CD4-positive, alpha-beta T cell treated with Interleukin-12 subunit alpha and Interleukin-12 subunit beta, for 1 hour (primary cell): ENCODE results near the gene C6orf141.

ENCODE experiments used
- DNase-seq: peaks from one replicate; pipeline ENCODE4 v3.0.0-alpha.2; 2020

The C6orf141 gene

DNA sequence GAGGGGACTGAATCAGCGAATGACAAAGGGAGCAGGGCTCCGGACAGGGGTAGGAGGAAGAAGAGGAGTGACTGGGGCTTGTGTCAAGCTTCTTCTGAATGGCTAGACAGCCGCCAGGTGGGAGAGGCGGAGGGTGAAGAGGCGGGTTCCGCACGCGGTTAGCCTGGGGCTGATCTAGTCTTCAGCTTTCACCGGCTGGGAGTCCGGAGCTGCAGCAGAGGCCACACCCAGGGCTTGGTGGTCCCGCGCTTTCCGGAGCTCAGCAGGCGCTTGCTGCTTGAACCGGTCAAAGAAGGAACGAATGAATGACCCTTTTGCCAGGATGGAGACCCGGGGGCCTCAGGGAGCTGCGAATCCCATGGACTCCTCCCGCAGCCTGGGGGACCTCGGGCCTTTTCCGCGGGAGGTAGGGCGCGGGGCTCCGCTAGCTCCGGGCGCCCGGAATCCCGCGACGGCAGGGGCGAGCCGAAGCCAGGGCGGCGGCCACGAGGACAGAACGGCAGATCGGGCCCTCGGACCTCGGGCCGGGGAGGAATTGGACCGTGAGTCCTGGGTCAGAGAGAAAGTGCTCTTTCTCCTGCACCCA lies at the start of gene C6orf141:
C6orf141 (plus strand) TSS at position 177 of the 586 bp plus-strand sequence; CDS start at position 302, 125 bp downstream.
- DNase-seq = no peak

DNA sequence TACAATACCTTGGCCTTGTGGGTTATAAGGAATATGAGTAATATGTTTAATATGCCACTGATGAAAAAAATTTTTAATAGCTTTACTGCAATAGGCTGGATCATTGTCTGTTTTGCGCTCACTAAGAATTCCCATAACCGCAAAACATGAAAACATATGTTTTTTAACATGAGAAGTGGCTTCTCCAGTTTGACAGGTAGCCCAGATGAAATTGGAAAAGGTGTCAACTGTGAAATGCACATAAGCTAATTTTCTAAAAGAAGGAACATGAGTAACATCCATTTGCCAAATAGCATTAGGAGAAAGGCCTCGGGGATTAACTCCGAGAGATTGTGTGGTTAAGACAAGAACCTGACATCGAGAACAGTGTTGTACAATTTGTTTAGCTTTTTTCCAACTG lies 45.8 kb upstream of the C6orf141 start:
- no peak for DNase-seq

DNA sequence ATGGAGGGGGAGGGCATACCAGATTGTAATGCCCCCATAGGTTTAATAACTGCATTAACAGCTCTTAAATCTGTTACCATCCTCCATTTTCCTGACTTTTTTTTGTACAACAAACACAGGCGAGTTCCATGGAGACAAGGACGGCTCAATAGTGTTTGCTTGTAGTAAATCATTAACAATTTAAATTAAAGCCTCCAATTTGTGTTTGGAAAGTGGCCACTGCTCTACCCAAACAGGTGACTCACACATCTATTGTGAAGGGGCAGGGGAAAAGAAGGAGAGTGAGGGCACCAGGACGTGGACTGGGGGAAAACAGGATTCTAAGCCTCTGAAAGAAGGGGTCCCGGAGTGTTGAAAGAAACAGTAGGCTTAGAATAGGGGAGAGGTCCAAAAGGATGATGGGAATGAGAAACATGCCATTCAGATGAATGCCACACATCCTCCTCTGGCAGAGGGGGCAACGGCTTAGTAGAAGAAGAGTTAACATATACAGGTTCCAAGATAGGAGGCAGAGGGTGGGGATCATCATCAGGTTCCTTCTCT lies 43.8 kb upstream of the C6orf141 start:
- no peak for DNase-seq

DNA sequence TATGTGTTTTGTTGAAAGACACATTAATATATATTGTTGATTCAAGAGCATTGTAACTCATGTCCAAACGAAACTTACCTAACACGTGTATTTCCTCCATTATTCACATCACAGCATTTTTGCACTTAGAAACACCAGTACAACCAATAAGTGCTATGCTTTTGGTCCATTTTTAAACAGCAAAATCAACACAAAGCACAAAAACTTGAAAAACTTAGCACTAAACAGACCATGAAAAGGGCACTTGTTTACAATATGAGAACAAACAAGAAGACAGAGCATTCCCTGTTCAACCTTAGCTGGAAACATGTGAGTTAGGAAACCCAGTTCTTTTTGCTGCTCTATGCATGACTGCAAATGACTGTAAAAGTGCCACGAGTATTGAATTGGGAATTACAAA lies 41.1 kb upstream of the C6orf141 start:
- no peak for DNase-seq

DNA sequence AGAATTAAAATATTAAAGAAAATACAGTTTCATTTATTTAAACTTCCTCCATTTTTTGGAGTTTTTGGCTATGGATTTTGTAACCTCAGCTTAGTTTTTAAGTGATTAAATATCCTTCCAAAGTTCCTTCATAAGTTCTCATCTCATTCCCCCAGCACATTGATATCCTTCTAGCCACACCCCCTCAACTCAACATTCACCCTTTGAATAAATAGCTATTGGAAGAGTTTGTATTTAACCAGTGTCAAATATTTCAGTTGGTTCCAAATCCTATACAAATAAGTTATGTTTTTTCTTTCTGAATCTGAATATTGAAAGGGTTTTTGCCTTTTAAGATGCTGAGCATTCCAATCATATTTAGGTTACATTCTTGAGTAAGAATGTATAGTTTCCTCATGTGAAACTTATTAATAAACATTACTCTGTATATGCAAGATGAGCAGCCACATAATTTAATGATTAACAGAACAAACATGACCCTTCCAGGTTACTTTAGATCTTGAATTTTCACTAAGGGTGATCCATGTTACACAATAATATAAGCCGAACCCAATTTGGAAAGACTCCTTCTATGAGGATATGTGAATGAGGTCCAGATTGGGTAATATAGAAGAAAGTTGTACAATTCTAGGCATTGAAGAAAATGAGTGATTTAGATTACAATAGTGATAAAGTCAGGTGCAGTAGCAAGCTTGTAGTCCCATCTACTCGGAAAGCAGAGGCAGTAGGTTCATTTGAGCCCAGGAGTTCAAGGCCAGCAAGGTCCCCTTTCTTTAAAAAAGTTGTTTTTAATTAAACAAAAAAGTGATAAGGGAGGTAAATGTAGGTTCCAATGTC lies 37.1 kb upstream of the C6orf141 start:
- DNase-seq = no peak

DNA sequence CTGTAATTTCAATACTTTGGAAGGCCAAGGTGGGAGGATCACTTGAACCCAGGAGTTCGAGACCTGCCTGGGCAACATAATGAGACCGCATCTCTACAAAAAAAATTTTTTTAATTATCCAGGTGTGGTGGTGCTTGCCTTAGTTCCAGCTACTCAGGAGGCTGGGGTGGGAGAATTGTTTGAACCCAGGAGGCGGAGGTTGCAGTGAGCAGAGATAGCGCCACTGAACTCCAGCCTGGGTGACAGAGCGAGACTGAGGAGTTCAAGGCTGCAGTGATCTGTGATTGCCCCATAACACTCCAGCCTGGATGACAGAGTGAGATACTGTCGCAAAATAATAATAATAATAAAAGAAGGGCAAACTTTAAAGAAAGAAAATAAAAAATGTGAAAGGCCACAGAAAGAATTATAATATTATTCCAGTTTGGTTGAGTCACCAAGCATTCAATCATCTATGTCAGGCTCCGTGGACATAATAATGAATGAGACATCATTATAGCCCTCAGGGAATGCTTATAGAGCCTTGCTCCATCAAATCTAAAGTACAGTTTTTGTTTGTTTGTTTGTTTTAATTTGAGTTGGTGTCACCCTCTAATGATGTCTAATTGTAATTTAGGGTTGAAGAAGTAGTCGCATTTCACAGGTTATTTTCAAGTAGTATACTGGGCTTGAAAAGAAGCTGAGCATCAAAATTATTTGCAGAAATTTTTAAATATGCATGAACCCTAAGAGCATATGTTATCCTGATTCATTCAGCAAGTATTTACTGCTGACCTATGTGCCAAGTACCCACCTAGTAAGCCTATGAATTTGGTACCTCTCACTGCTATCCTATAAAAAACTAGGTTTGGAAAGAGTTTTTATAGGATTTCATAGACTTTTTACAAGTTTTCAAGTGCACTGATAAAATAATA lies 35.6 kb upstream of the C6orf141 start:
- no peak for DNase-seq

DNA sequence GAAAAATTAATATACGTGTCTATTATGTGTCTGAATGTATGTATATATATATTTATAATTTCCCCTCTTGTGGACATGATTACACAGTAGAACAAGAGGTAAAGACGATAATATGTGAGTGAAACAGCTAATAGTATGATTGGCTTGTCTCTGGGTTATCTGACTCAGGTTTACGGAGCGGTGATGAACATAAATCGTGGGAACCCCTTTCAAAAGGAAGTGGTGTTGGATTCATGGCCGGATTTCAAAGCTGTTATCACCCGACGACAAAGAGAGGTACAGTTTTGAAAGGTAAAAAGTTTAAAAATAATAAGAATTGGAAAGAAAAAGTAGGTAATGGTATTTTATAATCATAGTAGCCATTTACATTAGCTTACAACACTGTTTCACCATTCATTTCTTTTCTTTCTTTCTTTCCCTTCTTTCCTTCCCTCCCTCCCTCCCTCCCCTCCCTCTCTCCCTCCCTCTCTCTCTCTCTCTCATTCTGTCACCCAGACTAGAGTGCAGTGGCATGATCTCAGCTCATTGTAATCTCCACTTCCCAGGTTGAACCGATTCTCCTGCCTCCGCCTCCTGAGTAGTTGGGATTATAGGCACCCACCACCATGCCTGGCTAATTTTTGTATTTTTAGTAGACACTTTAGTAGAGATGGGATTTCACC lies 34.9 kb upstream of the C6orf141 start:
- no peak for DNase-seq

DNA sequence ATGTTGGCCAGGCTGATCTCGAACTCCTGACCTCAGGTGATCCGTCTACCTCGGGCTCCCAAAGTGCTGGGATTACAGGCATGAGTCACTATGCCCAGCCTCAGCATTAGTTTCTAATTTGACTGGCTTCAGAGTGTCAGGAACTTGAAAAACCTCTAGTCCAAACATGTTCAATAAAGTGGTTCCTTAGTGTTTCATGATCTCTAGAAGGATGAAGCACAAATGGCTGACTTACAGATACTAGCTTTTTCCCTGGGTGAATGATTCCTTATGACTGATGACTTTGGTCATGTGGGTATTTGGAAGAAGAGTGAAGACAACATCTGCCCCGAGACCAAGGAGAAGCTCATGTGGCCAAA lies 34.3 kb upstream of the C6orf141 start:
- DNase-seq = no peak

DNA sequence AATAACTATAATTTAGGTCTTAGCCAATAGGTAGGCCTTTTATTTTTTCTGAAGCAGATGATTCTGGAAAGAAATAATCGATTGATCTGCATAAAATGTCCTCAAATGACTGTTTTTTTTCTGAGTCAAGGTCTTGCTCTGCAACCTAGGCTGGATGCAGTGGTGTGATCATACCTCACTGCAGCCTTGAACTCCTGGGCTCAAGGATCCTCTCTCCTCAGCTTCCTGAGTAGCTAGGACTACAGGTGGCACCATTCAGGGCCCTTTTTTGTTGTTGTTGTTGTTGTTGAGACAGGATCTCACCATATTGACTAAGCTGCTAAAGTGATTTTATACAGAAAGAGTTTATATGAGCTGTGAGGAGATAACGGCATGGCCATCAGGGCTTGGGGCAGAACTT lies 32.5 kb upstream of the C6orf141 start:
- DNase-seq = no peak

DNA sequence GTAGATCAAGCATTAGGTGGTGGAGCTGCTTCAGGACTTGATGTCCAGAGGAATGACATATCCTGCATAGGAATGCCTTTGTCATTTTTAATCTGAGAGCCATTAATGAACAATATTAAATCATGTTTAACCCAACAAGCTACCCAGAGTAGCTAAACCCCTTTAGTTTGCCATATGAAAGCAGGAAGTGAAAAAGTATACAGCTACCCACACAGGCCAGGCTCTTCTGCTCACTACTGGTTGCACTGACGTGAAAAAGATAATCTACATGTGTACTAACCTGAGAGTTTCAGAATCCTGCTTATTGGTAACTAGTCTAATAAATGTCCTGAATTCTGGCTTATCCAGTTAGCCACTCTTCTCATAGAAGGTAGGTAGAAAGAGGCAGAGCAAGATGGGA lies 30.8 kb upstream of the C6orf141 start:
- DNase-seq = no peak

DNA sequence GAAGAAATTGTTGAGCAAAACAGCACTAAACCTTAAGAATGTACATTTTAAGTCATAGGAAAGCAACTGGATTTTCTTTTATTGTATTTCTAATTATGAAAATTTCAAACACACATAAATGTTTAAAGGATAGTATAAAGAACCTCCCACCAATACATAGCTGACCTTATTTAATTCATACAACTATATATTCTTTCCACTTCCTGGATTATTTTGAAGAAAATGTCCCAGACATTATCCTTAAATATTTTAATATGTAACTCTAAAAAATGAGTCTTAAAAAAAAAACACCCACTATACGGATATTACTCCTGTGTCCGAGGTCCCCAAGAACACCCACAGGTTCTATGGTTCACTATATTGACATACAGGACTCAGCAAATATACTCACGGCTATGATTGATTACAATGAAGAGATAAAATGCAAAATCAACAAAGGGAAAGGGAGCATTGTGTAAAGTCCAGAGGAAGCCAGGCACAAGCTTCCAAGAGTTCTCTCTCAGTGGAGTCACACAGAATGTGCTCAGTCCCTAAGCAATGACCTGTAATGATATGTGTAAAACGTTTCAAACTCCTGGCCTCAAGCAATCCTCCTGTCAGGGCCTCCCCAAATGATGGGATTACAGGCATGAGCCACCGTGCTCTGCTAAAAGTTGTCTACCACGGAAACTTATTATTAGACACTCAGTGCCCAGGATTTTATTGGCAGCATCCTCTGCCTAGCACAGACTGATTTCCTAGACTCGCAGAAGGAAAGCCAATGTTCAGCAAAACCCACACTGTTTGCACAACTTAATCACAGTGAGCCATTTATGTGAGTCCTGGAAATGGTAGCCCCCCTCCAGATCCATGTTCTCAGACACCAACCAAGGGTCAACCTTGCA lies 27.5 kb upstream of the C6orf141 start:
- no peak for DNase-seq

DNA sequence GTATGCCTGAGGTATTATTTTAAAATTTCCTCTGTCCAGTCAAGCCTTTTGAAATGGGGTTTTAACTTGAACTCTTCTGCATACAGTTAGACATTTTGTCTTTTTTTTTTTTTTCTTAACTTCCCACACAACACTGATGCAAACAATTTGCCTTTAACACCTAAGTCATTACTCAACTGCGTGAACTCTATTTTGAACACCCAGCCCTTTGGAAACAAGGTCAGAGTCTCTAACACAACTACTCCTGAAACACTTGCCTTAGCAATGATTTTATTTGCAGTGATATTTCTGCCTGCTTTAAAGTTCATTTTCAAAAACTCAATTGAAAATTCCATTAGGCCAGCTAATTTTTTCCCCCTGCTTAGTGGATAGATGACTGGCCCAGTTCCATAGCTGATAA lies 26.6 kb upstream of the C6orf141 start:
- no peak for DNase-seq

DNA sequence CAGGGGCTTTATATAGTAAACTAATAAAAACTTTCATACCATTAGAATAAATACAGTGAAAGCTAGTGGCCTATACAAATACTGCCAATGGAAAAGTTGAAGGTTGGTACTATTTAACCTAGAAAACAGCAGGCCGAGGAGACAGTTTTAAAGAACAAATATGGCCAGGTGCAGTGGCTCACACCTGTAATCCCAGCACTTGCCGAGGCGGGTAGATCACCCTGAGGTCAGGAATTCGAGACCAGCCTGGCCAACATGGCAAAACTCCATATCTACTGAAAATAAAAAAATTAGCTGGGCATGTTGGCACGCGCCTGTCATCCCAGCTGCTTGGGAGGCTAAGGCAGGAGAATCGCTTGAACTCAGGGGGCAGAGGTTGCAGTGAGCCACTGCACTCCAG lies 25.9 kb upstream of the C6orf141 start:
- no peak for DNase-seq

DNA sequence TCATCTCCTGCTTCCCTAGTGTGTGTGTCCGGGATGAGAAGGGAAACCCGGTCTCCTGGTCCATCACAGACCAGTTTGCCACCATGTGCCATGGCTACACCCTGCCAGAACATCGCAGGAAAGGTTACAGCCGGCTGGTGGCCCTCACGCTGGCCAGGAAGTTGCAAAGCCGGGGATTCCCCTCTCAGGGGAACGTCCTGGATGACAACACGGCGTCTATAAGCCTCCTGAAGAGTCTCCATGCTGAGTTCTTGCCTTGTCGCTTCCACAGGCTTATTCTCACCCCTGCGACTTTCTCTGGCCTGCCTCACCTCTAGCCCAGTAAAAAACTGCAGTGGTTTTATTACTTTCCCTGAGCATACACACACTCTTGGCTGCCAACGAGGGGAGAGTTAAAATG lies 23.9 kb upstream of the C6orf141 start:
- DNase-seq = no peak

DNA sequence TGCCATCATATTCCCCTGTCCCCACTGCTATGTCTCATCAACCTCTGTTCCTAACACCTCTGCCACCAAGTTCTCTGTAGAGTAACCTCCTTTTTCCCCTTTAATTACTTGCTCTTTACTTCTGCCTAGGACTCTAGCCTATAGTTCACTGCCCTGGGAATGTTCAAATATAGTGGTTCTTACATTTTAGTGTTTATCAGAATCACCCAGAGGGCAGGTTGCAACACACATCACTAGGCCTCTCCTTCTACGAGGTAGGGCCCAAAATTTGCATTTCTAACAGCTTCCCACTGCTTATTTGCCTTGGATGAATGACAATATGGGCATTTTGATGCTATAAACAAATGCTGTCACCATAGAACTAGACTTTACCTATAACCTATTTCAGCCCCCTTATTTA lies 23.1 kb upstream of the C6orf141 start:
- no peak for DNase-seq

DNA sequence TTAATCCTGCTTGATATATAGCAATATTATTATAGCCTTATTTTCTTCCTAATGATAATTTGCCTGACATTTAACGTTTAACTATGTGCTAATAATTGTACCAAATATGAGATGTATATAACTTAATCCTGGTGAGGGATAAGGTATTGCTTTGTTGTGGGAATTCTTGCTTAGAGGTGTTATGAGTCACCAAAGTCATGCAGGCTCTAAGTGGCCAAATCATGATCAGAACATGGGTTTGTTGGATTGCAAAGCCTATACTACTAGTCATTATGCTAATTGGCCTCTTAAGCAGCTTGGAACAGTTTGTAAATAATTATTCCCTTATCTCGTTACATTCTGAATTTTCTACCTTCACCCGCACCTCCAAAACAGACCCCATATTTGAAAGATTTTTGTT lies 21.9 kb upstream of the C6orf141 start:
- DNase-seq = no peak

DNA sequence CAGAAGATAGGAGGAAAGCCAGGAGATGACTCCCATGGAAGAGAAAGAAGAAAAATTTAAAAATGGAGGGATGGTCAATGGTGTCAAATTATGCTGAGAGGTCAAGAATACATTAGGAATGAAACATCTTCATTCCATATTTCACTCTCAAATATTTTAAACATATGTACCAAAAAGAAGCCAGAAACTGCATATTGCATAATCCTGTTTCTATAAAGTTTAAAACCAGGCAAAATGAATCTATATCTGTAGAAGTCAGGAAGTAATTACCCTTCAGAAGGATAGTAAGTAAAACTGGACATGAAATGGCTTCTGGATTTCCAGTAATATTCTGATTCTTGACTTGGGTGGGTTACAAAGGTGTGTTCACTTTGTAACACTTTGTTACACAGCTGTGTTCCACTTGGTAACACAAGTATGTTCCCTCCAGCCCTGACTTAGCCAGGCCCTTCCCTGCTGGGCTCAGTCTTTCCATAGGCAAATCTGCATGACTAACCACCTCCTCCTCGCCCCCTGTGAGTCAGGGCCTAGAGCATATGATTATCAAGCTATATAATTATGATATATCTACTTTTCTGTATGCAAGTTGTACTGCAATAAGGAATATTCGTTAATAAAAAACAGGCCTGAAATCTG lies 20.2 kb upstream of the C6orf141 start:
- no peak for DNase-seq

DNA sequence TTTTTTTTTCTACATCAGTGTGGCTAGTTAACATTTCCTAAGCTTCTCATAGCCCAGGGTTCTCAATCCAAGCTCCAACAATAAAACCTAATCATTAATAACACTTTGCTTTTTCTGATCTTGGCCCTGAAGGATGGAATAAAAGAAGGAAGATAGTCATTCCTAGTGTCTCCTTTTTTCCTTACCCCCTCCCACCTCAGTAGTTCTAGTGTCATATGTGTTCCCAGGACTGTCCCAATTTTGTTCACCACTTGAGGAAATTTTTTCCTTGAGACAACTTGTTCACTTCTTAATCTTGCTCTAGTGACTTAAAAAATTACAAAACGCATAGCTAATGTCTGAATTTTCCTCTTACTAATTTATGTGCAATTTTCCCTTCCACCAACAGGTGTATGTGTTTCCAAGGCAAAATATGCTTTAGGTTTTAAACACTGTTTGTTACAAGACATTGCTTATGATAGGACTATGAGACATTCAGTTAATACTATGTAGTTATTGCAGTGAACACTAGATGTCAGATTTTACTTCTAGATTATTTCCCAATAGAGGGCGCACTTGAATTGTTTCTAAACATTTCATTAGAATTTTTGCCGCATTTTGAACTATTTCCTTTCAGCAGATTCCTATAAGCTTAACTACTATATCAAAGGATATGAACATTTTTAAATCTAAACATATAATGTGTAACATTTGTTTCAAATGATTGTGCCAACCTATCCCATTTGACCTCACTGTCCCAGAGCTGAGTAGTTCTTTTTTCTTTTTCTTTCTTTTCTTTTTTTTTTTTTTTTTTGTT lies 18.5 kb upstream of the C6orf141 start:
- DNase-seq = peak; percentile 36

DNA sequence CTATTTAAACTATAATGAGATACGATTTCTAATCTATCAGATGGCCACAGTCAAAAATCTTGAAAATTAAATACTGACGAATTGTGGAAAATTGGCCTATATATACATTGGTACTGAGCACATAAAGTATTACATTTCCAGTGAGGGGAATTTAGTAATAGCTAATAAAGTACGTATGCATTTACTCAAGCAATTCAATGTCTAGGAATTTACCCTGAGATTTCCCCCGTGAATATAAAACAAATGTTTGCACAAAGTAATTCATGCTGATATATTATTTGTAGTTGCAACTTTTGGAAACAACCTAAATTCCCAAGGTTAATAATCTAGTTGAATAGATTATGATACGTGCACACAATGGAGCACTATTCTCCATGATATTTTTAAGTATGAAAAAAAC lies 14.7 kb upstream of the C6orf141 start:
- no peak for DNase-seq

DNA sequence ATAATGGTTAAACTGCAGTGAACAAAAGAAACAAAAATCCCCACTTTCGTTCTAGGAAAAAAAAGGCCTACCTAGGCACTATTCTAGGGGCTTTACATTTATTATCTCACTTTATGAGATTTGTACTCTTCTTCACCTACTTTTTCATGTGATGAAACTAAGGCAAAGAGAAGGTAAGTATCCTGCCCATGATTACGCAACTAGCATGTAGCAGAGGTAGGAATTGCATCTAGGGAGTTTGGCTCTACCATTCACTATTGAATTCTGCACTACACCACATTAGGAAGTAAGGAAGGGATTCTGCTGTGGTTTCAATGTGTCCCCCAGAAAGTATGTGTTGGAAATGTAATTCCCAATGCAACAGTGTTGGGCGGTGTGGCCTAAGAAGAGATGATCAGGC lies 11.4 kb upstream of the C6orf141 start:
- no peak for DNase-seq
